Loucy (cell line): Measurements from ENCODE around the gene WDR64.

Source experiments
- H2AFZ ChIP-seq: fragments of 200-600 bp; sonication (generic); 2 replicates; pipeline ENCODE4 v1.6.0; 2016; ENCODE audit warnings: antibody characterized with exemption, mild to moderate bottlenecking, low read length, moderate library complexity
- H3F3A ChIP-seq: fragments of 200-600 bp; 2 replicates; pipeline ENCODE4 v1.6.0; 2016; ENCODE audit warnings: antibody characterized with exemption, low read depth, mild to moderate bottlenecking
- H3K27me3 ChIP-seq: fragments of 200-600 bp; sonication (generic); 2 replicates; pipeline ENCODE4 v1.6.1; 2014; ENCODE audit warnings: low read length, mild to moderate bottlenecking; ENCODE audit not compliant: insufficient read depth, poor library complexity, severe bottlenecking
- H3K36me3 ChIP-seq: fragments of 200-600 bp; sonication (generic); 2 replicates; pipeline ENCODE4 v1.6.1; 2016; ENCODE audit warnings: low read length; ENCODE audit not compliant: insufficient read depth
- H3K4me1 ChIP-seq: fragments of 200-600 bp; sonication (generic); 2 replicates; pipeline ENCODE4 v1.5.1; 2014; ENCODE audit warnings: low read length, mild to moderate bottlenecking; ENCODE audit not compliant: insufficient read depth, poor library complexity, severe bottlenecking
- H3K4me2 ChIP-seq: fragments of 200-600 bp; sonication (generic); 2 replicates; pipeline ENCODE4 v1.6.0; 2014; ENCODE audit warnings: antibody characterized with exemption, low read length, low read depth, mild to moderate bottlenecking; ENCODE audit not compliant: poor library complexity, severe bottlenecking
- H3K4me3 ChIP-seq: fragments of 200-600 bp; sonication (generic); 2 replicates; pipeline ENCODE4 v1.5.1; 2014; ENCODE audit warnings: low read length, mild to moderate bottlenecking, mixed read lengths; ENCODE audit not compliant: poor library complexity, severe bottlenecking
- H3K79me2 ChIP-seq: fragments of 200-600 bp; sonication (generic); 2 replicates; pipeline ENCODE4 v1.6.1; 2014; ENCODE audit warnings: low read length; ENCODE audit not compliant: insufficient read depth
- H3K9ac ChIP-seq: fragments of 200-600 bp; sonication (generic); 2 replicates; pipeline ENCODE4 v1.6.0; 2014; ENCODE audit warnings: mild to moderate bottlenecking, low read depth, low read length, moderate library complexity; ENCODE audit not compliant: poor library complexity, severe bottlenecking
- H3K9me2 ChIP-seq: fragments of 200-600 bp; sonication (generic); replicated peaks from 2 replicates; pipeline ENCODE4 v1.6.1; 2016; ENCODE audit warnings: low read depth, low read length, mixed read lengths
- H3K9me3 ChIP-seq: fragments of 200-600 bp; sonication (generic); 2 replicates; pipeline ENCODE4 v1.6.1; 2014; ENCODE audit warnings: mild to moderate bottlenecking, antibody characterized with exemption, low read length, low read depth; ENCODE audit not compliant: insufficient read depth
- H4K20me1 ChIP-seq: fragments of 200-600 bp; sonication (generic); 2 replicates; pipeline ENCODE4 v1.6.0; 2014; ENCODE audit warnings: antibody characterized with exemption, low read length, mild to moderate bottlenecking; ENCODE audit not compliant: insufficient read depth, poor library complexity, severe bottlenecking
- EZH2phosphoT487 ChIP-seq: fragments of 200-600 bp; IDR thresholded peaks from 2 replicates; pipeline ENCODE4 v1.6.1; 2018; ENCODE audit warnings: antibody characterized with exemption, mild to moderate bottlenecking, moderate library complexity, borderline replicate concordance
- TF ChIP-seq, protein P1 (sequence below): fragments of 200-600 bp; sonication (generic); conservative IDR thresholded peaks from 2 replicates; pipeline ENCODE4 v1.5.1; 2014; ENCODE audit warnings: mild to moderate bottlenecking, antibody characterized with exemption, low read length

Gene WDR64

DNA sequence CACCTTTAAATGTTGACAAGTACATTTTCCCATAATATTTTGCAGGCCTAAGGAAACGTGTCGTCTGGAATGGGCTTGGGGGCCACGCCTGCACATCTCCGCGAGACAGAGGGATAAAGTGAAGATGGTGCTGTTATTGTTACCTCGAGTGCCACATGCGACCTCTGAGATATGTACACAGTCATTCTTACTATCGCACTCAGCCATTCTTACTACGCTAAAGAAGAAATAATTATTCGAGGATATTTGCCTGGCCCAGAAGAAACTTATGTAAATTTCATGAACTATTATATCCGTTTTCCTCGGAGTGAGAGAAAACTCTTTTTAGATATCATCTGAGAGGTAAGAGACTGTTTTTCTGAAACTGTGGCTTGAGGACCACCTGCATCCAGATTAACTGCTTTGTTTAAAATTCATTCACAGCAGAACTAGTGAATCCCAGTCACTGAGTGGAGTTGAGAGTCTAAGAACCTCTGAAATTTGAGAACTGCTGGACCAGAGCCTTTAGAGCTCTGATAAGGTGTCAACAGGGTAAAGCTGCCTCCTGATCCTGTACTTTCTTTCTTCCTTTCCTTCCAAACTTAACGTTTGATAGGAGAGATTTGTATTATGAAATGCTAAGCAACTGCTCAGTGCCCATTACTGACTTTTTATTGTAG lies 196.7 kb downstream of the WDR64 start:
- peaks cover 23% of the 10 kb centered on the region for H3K4me1 ChIP-seq
- no peaks in the 10 kb centered on the region for H3K9me2 ChIP-seq
- H3K9ac ChIP-seq, result peak overlapping the region; percentile 84
- no peaks in the 10 kb centered on the region for H3K9me3 ChIP-seq
- no peak for TF ChIP-seq EZH2phosphoT487
- TF ChIP-seq, protein P1, sequence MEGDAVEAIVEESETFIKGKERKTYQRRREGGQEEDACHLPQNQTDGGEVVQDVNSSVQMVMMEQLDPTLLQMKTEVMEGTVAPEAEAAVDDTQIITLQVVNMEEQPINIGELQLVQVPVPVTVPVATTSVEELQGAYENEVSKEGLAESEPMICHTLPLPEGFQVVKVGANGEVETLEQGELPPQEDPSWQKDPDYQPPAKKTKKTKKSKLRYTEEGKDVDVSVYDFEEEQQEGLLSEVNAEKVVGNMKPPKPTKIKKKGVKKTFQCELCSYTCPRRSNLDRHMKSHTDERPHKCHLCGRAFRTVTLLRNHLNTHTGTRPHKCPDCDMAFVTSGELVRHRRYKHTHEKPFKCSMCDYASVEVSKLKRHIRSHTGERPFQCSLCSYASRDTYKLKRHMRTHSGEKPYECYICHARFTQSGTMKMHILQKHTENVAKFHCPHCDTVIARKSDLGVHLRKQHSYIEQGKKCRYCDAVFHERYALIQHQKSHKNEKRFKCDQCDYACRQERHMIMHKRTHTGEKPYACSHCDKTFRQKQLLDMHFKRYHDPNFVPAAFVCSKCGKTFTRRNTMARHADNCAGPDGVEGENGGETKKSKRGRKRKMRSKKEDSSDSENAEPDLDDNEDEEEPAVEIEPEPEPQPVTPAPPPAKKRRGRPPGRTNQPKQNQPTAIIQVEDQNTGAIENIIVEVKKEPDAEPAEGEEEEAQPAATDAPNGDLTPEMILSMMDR, result no peak
- H3F3A ChIP-seq, result no peaks in the 10 kb centered on the region
- peaks cover 38% of the 10 kb centered on the region for H3K79me2 ChIP-seq
- H4K20me1 ChIP-seq, result peaks cover 12% of the 10 kb centered on the region
- H3K27me3 ChIP-seq, result no peaks in the 10 kb centered on the region
- H3K4me2 ChIP-seq, result peak overlapping the region; percentile 94
- H2AFZ ChIP-seq, result peak overlapping the region; percentile 99
- peaks cover 11% of the 10 kb centered on the region for H3K36me3 ChIP-seq
- H3K4me3 ChIP-seq, result peak overlapping the region; percentile 95

DNA sequence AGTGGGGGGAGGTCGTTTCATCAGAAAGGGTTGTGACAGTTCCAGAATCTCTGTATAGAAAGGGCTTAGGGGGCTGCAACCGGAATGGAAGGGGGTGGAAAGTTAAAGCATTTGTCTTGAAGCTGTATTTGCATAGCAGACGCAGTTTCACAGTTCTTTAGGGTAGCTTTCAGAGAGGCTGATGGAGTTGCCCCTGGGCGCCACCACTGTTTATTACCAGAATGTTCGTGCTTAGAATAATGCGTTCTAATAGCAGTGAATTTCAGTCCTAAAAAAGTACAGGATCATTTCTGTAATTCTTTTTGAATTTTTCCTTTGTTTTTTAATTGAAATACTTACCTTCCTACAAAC lies 197.2 kb downstream of the WDR64 start:
- TF ChIP-seq EZH2phosphoT487, result no peak
- TF ChIP-seq, protein P1, result peak; percentile 26; the same call in 1 of the 2 replicates
- H3F3A ChIP-seq, result no peaks in the 10 kb centered on the region
- peak overlapping the region; percentile 94 for H3K4me2 ChIP-seq
- no peaks in the 10 kb centered on the region for H3K9me2 ChIP-seq
- H3K9me3 ChIP-seq, result no peaks in the 10 kb centered on the region
- H3K27me3 ChIP-seq, result no peaks in the 10 kb centered on the region
- H3K4me1 ChIP-seq, result peaks cover 23% of the 10 kb centered on the region
- H4K20me1 ChIP-seq, result peaks cover 12% of the 10 kb centered on the region
- H2AFZ ChIP-seq, result no peak overlapping the region
- peak overlapping the region; percentile 95 for H3K4me3 ChIP-seq
- peaks cover 16% of the 10 kb centered on the region for H3K36me3 ChIP-seq
- H3K79me2 ChIP-seq, result peaks cover 38% of the 10 kb centered on the region
- peak overlapping the region; percentile 84 for H3K9ac ChIP-seq
